Prostate gland (tissue), 2 donors: ENCODE data around the gene INTS7. TPM values are rescaled to one million over a fixed set of nuclear protein-coding genes. Genes with fewer than 3 reads are reported as not detected.

Experiments used
- DNase-seq: peaks from one replicate; pipeline ENCODE4 v3.0.0-alpha.2; 2019; ENCODE audit warnings: low spot score
- H3K27ac ChIP-seq, 2 donors: fragments of 200-600 bp; sonication (generic); 2 replicates each; pipeline ENCODE4 v1.5.1; 2017 to 2019
- H3K27me3 ChIP-seq: fragments of 200-600 bp; sonication (generic); replicated peaks from 2 replicates; pipeline ENCODE4 v1.5.1; 2019; ENCODE audit not compliant: insufficient read depth
- H3K36me3 ChIP-seq, 2 donors: fragments of 200-600 bp; sonication (generic); 1 replicate in 1 of 2; 2 replicates in 1 of 2; pipeline versions ENCODE4 v1.5.1 to v1.8.1; 2017 to 2019
- H3K4me1 ChIP-seq: fragments of 200-600 bp; sonication (generic); replicated peaks from 2 replicates; pipeline ENCODE4 v1.5.1; 2019
- H3K4me3 ChIP-seq, 2 donors: fragments of 200-600 bp; sonication (generic); 2 replicates each; pipeline ENCODE4 v1.5.1; 2017 to 2019
- H3K9me3 ChIP-seq: fragments of 200-600 bp; sonication (generic); 2 replicates; pipeline ENCODE4 v1.5.1; 2017
- POLR2A ChIP-seq: fragments of 450-650 bp; IDR thresholded peaks from one replicate; pipeline ENCODE4 v1.6.1; 2016; ENCODE audit warnings: antibody characterized with exemption, mild to moderate bottlenecking
- POLR2AphosphoS5 ChIP-seq: sonication (generic); formaldehyde crosslinking; IDR thresholded peaks from one replicate; pipeline ENCODE4 v1.6.1; 2017; ENCODE audit warnings: antibody characterized with exemption
- WGBS: methylation state at CpG from one replicate; pipeline ENCODE4 v1.1.5; 2018; 5-methylcytosine and 5-hydroxymethylcytosine counted together
- intact Hi-C: fragments of 100-400 bp; cut with DNase I; formaldehyde crosslinking; loops from one replicate; pipeline ENCODE4 v1.14.2; 2022
- total RNA-seq, 2 donors: library from RNA; depleted of rRNA; stranded (reverse); fragments of >200 nt; gene quantifications; one replicate each; pipeline ENCODE4 v1.1.0, GENCODE V29; 2016
- TF ChIP-seq, protein P1 (sequence below), 4 experiments: fragments of 200-600 bp in 2 of 4; fragments of 450-650 bp in 2 of 4; sonication (generic) in 2 of 4; IDR thresholded peaks; 1 replicate in 3 of 4; 2 replicates in 1 of 4; pipeline ENCODE4 v1.5.1; 2016 to 2019; ENCODE audit warnings: antibody characterized with exemption in 4 of 4, mild to moderate bottlenecking in 2 of 4, moderate library complexity in 2 of 4

INTS7 gene
- total RNA-seq, 2 donors from 2014 or later, result 12.5 to 15.5 TPM

DNA sequence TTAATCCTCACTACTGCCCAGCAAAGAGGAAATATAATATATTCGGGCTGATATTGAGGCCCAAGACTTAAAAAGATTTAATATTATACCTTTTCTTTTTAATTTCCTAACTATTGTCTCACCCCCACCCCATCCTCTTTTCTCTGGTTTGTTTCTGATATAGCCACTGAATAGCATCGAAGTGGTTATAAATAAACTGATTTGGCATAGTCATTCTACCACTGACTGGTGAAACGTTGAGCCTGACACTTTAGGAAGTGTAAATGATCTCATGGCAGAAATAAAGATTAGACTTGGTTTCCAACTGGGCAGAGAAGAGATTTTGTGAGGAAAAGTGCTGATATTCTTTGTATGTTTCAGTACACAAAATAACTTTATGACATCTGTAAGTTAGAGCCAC lies 39.5 kb upstream of the INTS7 start:
- TF ChIP-seq POLR2A (no peak), POLR2AphosphoS5 (no peak)
- TF ChIP-seq, protein P1, sequence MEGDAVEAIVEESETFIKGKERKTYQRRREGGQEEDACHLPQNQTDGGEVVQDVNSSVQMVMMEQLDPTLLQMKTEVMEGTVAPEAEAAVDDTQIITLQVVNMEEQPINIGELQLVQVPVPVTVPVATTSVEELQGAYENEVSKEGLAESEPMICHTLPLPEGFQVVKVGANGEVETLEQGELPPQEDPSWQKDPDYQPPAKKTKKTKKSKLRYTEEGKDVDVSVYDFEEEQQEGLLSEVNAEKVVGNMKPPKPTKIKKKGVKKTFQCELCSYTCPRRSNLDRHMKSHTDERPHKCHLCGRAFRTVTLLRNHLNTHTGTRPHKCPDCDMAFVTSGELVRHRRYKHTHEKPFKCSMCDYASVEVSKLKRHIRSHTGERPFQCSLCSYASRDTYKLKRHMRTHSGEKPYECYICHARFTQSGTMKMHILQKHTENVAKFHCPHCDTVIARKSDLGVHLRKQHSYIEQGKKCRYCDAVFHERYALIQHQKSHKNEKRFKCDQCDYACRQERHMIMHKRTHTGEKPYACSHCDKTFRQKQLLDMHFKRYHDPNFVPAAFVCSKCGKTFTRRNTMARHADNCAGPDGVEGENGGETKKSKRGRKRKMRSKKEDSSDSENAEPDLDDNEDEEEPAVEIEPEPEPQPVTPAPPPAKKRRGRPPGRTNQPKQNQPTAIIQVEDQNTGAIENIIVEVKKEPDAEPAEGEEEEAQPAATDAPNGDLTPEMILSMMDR (IDR thresholded peaks at IDR 0.05), result no peak
- no peaks in the 10 kb centered on the region for H3K36me3 ChIP-seq
- no peaks in the 10 kb centered on the region for H3K27me3 ChIP-seq
- no peak overlapping the region for H3K27ac ChIP-seq
- WGBS, result 70% methylated on average over 3 of the region's 3 CpGs
- H3K4me1 ChIP-seq, result no peaks in the 10 kb centered on the region
- H3K9me3 ChIP-seq, result no peaks in the 10 kb centered on the region
- intact Hi-C loops, result loop anchor here (5.0 kb wide), 1 partner anchor 217 kb away; no protein-coding TSS in a partner anchor
- no peak for DNase-seq
- no peak overlapping the region for H3K4me3 ChIP-seq

DNA sequence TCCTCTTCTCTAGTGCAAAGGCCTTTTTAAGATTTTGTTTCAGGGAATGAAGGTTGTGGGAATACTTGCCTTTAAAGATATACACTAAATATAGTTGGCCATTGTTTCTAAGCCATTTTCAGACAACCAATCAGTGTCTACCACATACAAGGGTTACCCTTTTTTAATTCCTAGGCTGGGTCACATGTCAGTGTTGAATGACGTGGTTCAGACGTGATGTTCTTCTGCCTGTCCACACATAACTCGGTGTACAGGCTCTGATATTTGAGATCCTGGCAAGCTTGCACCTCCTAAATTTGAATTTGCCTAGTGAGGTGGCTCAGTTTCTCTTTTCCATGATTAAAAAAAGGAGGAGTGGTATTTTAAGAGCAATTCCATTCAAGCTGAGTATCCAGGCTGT lies 39.0 kb upstream of the INTS7 start:
- intact Hi-C loops, result loop anchor here (5.0 kb wide), 1 partner anchor 218 kb away; no protein-coding TSS in a partner anchor
- no peak for DNase-seq
- 91% methylated on average over 3 of the region's 3 CpGs for WGBS

DNA sequence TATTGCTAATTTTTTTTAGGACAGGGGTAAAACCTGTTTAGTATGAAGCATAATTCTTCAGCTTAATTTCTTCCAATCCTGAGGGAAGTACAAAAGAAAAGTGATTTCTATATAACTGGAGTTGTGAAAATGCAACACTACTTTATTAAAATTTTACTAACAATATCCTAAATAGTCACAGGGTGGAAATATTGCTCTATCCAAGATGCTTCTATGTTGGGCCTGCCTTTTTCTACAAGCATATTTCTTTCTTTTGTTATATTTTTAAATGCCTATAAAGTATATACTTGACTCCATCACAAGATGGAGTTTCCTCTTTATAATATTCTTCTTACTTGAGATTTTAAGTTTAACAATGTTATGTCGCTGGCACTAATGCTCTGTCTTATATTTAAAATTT lies 38.1 kb upstream of the INTS7 start:
- intact Hi-C loops, result loop anchor here (5.0 kb wide), 1 partner anchor 219 kb away; no protein-coding TSS in a partner anchor
- Histone ChIP-seq H3K27me3 (no peaks in the 10 kb centered on the region), H3K36me3 (no peaks in the 10 kb centered on the region), H3K27ac (no peak overlapping the region), H3K4me3 (no peak overlapping the region), H3K4me1 (no peaks in the 10 kb centered on the region), H3K9me3 (no peaks in the 10 kb centered on the region)
- TF ChIP-seq, protein P1 (IDR thresholded peaks at IDR 0.05), result no peak
- TF ChIP-seq POLR2AphosphoS5, result no peak
- no peak for DNase-seq
- WGBS, result 95% methylated on average over 1 of the region's 1 CpG

More for the DNA sequence above, 39.0 kb upstream of the INTS7 start:
- Histone ChIP-seq H3K4me3 (no peak overlapping the region), H3K27me3 (no peaks in the 10 kb centered on the region), H3K36me3 (no peaks in the 10 kb centered on the region), H3K27ac (no peak overlapping the region), H3K9me3 (no peaks in the 10 kb centered on the region), H3K4me1 (no peaks in the 10 kb centered on the region)
- TF ChIP-seq POLR2AphosphoS5 (no peak), POLR2A (no peak)
- TF ChIP-seq, protein P1 (IDR thresholded peaks at IDR 0.05), result no peak

DNA sequence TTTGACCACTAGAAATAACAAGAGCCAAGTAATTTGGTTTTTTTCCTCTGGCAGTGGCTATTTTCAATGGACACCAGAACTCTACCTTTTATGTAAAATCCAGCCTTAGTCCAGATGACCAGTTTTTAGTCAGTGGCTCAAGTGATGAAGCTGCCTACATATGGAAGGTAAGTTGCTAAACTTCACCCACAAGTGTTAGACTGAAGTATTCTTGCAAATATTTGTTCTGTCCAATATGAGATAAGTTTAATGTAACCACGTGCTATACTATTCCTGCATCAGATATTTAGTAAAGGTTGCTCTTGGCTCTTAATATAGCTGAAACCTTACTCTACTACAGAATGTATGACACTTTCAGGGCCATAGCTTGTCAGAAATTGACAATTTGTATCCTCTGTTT lies 36.7 kb upstream of the INTS7 start:
- H3K27me3 ChIP-seq, result no peaks in the 10 kb centered on the region
- intact Hi-C loops, result loop anchor here (5.0 kb wide), 1 partner anchor 220 kb away; no protein-coding TSS in a partner anchor
- H3K4me3 ChIP-seq, result no peak overlapping the region
- no peak overlapping the region for H3K27ac ChIP-seq
- no peak for DNase-seq
- TF ChIP-seq POLR2AphosphoS5 (no peak), POLR2A (no peak)
- TF ChIP-seq, protein P1 (IDR thresholded peaks at IDR 0.05), result no peak
- 77% methylated on average over 1 of the region's 1 CpG for WGBS
- no peaks in the 10 kb centered on the region for H3K9me3 ChIP-seq
- H3K4me1 ChIP-seq, result no peaks in the 10 kb centered on the region
- no peaks in the 10 kb centered on the region for H3K36me3 ChIP-seq

DNA sequence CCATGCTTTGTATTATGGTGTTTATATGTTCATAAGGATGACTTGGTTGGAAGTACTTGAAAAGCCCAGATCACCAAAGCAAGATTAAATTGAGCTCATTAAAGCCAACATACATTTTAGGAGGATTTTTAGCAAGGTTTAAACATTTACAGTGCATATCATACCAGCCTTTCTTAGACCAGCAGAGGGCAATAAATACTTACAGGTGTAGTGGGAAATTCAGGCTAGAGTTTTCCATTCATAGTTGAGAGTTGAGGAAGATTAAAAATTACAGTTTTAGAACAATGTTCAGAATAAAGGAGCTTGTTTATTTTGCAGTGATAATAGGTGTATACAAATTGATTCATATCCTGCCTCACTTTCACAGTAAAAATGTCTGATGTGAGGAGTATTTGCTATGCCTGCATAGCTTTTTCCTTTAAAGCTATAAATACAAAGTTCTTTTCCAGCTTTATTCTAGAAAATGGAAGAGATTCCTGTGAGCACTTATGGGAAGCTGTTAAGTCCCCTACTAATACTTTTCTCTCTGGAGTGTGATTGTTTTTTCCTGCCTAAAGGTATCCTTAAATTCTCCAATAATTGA lies 35.5 kb upstream of the INTS7 start:
- Histone ChIP-seq H3K9me3 (no peaks in the 10 kb centered on the region), H3K27ac (no peak overlapping the region), H3K4me1 (no peaks in the 10 kb centered on the region), H3K36me3 (no peaks in the 10 kb centered on the region), H3K4me3 (no peak overlapping the region), H3K27me3 (no peaks in the 10 kb centered on the region)
- DNase-seq, result peak; percentile 8
- TF ChIP-seq, protein P1 (IDR thresholded peaks at IDR 0.05), result peak; percentile 35 to 91 (median 86)
- TF ChIP-seq POLR2AphosphoS5, result no peak
- intact Hi-C loops, result loop anchor here (2.0 to 5.0 kb wide), 3 partner anchors 221 to 386 kb away; no protein-coding TSS in a partner anchor
